Esophagus muscularis mucosa (tissue), 4 donors: ENCODE measurements around the gene MAVS. TPM values are rescaled to one million over a fixed set of nuclear protein-coding genes. Genes with fewer than 3 reads are reported as not detected.
A peak's percentile ranks its signal among the peaks of the same experiment; 100 is the strongest.

ENCODE experiments used
- DNase-seq: peaks from one replicate; pipeline ENCODE4 v3.0.0-alpha.2; 2017; ENCODE audit errors: extremely low spot score
- H3K27ac ChIP-seq, 4 donors: fragments of 200-600 bp; sonication (generic); replicated peaks in 1 of 4; 1 replicate in 3 of 4; 2 replicates in 1 of 4; pipeline ENCODE4 v1.5.1; 2016 to 2019; ENCODE audit warnings: mild to moderate bottlenecking in 1 of 4
- H3K27me3 ChIP-seq, 4 donors: fragments of 200-600 bp; sonication (generic); one replicate each; pipeline versions ENCODE4 v1.5.1 to v1.6.0; 2016 to 2019
- H3K36me3 ChIP-seq, 4 donors: fragments of 200-600 bp; sonication (generic); one replicate each; pipeline ENCODE4 v1.5.1; 2016 to 2019
- H3K4me1 ChIP-seq, 4 donors: fragments of 200-600 bp; sonication (generic); one replicate each; pipeline ENCODE4 v1.5.1; 2016 to 2019
- H3K4me3 ChIP-seq, 4 donors: fragments of 200-600 bp; sonication (generic); 1 replicate in 2 of 4; 2 replicates in 2 of 4; pipeline ENCODE4 v1.5.1; 2016 to 2019; ENCODE audit warnings: mild to moderate bottlenecking in 4 of 4, moderate library complexity in 1 of 4
- H3K9me3 ChIP-seq, 4 donors: fragments of 200-600 bp; sonication (generic); 1 replicate in 3 of 4; 2 replicates in 1 of 4; pipeline ENCODE4 v1.5.1; 2016 to 2019
- EP300 ChIP-seq: sonication (generic); formaldehyde crosslinking; IDR thresholded peaks from one replicate; pipeline ENCODE4 v1.6.1; 2017; ENCODE audit warnings: antibody characterized with exemption
- POLR2A ChIP-seq: fragments of 450-650 bp; IDR thresholded peaks from one replicate; pipeline ENCODE4 v1.6.1; 2017; ENCODE audit warnings: antibody characterized with exemption, moderate library complexity, mild to moderate bottlenecking, low read depth
- POLR2AphosphoS5 ChIP-seq, 2 donors: sonication (generic); formaldehyde crosslinking; IDR thresholded peaks; one replicate each; pipeline ENCODE4 v1.6.1; 2017; ENCODE audit warnings: antibody characterized with exemption in 2 of 2
- WGBS: methylation state at CpG from one replicate; pipeline ENCODE4 v1.1.5; 2018; 5-methylcytosine and 5-hydroxymethylcytosine counted together
- intact Hi-C: fragments of 100-400 bp; cut with DNase I; formaldehyde crosslinking; loops from one replicate; pipeline ENCODE4 v1.15.1; 2023
- total RNA-seq, 4 donors: library from RNA; depleted of rRNA; stranded (reverse); fragments of >200 nt; gene quantifications; one replicate each; pipeline versions ENCODE4 v1.1.0 to v1.2.1, GENCODE V29; 2016
- TF ChIP-seq, protein P1 (sequence below), 3 experiments: fragments of 200-600 bp in 2 of 3; fragments of 450-650 bp in 1 of 3; sonication (generic) in 2 of 3; IDR thresholded peaks; one replicate each; pipeline ENCODE4 v1.5.1; 2017 to 2019; ENCODE audit warnings: antibody characterized with exemption in 3 of 3, mild to moderate bottlenecking in 2 of 3, moderate library complexity in 1 of 3

MAVS gene
- total RNA-seq, 4 donors from 2014 or later = 34.6 to 56.1 (median 42.8) TPM

- TF ChIP-seq, protein P1, sequence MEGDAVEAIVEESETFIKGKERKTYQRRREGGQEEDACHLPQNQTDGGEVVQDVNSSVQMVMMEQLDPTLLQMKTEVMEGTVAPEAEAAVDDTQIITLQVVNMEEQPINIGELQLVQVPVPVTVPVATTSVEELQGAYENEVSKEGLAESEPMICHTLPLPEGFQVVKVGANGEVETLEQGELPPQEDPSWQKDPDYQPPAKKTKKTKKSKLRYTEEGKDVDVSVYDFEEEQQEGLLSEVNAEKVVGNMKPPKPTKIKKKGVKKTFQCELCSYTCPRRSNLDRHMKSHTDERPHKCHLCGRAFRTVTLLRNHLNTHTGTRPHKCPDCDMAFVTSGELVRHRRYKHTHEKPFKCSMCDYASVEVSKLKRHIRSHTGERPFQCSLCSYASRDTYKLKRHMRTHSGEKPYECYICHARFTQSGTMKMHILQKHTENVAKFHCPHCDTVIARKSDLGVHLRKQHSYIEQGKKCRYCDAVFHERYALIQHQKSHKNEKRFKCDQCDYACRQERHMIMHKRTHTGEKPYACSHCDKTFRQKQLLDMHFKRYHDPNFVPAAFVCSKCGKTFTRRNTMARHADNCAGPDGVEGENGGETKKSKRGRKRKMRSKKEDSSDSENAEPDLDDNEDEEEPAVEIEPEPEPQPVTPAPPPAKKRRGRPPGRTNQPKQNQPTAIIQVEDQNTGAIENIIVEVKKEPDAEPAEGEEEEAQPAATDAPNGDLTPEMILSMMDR (IDR thresholded peaks at IDR 0.05) = no peak
- DNase-seq = no peak
- peaks cover 28 to 39% (median 33%) of the 10 kb centered on the region in 4 donors for H3K4me1 ChIP-seq
These were observed 27.1 kb upstream of the MAVS start for GRCh38 chr20:3819411-3820047.

DNA sequence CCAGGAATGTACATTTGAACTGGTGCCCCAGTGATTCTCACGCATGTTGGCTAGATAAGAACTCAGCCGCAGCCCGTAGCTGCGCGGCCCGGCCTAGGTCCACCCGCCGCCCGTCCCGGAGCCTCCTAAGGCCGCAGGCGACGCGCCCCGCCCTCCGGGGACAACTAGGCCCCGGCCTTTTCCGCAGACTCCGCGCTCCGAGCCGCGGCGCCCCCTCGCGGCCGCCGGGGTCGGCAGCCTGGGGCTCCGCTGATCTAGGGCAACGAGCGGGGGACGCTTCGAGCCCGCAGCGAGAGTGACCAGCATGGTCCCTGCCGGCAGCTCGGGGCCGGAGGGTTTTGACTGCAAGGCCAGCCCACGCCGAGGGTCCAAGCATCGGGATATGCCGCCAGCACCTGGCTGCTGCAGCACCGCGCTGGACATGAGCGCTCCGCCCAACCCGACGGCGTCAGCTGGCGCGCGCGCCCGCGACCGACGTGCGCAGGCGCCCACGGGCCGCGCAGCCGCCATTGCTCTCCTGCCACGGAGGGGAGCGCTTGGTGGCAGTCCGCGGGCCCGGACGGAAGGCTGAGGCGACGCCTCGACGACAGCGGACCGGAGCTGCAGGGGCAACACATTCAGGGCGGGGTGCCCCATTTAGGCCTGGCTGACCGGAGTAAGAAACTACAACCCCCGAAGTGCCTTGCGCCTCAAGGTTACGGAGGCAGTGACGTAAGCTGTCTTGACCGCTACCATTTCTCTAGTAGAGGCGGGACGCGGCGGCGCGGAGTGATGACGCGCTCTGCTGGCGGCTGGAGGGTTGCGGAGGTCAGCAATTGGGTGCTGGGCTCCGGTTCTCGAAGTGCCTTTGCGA, 26.4 kb upstream of the MAVS start, which contains the start of gene AP5S1:
Gene AP5S1 (plus strand): TSS at position 500 of the 853 bp plus-strand sequence. CDS start 1,571 bp downstream, outside the sequence.
- intact Hi-C loops = loop anchor here (2.0 kb wide), 1 partner anchor 33 kb away; the partner anchor contains the start of gene CENPB
- WGBS = 0% methylated on average over 13 of the region's 96 CpGs
- peak; percentile 88 to 97 for TF ChIP-seq POLR2AphosphoS5 (IDR thresholded peaks at IDR 0.05)
- TF ChIP-seq, protein P1 (IDR thresholded peaks at IDR 0.05) = peak; percentile 99 to 100 (median 99)
- TF ChIP-seq EP300 = no peak
- TF ChIP-seq POLR2A = no peak
- H3K9me3 ChIP-seq = no peaks in the 10 kb centered on the region
- peak within 1 kb of the TSS; percentile 91 to 98 (median 95) for H3K27ac ChIP-seq
- peak; percentile 99 for DNase-seq
- no peaks in the 10 kb centered on the region for H3K27me3 ChIP-seq
- H3K36me3 ChIP-seq = peaks cover 19 to 34% (median 29%) of the 10 kb centered on the region in 4 donors
- H3K4me3 ChIP-seq = peak within 1 kb of the TSS; percentile 65 to 85 (median 74)
- peaks cover 28 to 39% (median 33%) of the 10 kb centered on the region in 4 donors for H3K4me1 ChIP-seq

More at GRCh38 chr20:3819411-3820047, 27.1 kb upstream of the MAVS start:
- Histone ChIP-seq H3K27ac (peak overlapping the region; percentile 91 to 98 (median 95)), H3K9me3 (no peaks in the 10 kb centered on the region), H3K4me3 (peak overlapping the region; percentile 65 to 85 (median 74)), H3K27me3 (no peaks in the 10 kb centered on the region), H3K36me3 (peaks cover 19 to 26% (median 23%) of the 10 kb centered on the region in 4 donors)
- intact Hi-C loops = loop anchor here (2.0 kb wide), 1 partner anchor 33 kb away; the partner anchor contains the start of gene CENPB
- 70% methylated on average over 19 of the region's 20 CpGs for WGBS

DNA sequence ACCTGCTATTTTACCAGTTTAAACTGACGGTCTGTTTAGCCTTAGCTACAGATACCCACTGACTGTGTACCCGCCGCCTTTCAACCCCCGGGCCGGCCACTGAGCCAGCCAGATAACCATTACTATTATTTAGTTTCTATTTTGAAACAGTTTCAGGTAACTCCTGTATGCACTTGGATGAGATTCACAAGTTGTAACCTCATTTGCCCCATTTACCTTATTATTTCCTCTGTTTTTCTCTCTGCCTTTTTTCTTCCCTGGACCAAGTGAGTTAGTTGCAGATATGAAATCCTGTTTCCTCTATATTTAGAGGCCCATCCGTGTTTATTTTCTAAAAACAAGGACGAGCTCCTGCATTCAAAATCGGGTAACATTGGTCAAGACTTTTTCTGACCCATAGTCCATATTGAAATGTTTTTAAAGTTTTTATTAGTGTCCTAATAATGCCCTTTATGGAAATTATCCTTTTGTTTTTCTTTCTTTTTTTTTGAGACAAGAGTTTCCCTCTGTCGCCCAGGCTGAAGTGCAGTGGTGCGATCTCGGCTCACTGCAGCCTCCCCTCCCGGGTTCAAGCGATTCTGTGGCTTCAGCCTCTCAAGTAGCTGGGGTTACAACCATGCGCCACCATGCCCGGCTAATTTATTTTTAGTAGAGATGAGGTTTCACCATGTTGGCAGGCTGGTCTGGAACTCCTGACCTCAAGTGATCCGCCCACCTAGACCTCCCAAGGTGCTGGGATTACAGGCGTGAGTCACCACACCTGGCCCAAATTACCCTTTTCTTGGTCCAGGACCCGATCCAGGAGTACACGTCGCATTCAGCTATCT, 25.5 kb upstream of the MAVS start:
- Histone ChIP-seq H3K27me3 (no peaks in the 10 kb centered on the region), H3K9me3 (no peaks in the 10 kb centered on the region), H3K4me1 (peaks cover 28 to 39% (median 33%) of the 10 kb centered on the region in 4 donors), H3K27ac (peak overlapping the region; percentile 91 to 98 (median 95)), H3K36me3 (peaks cover 19 to 42% (median 34%) of the 10 kb centered on the region in 4 donors), H3K4me3 (peak overlapping the region; percentile 65 to 85 (median 74))
- intact Hi-C loops = loop anchor here (2.0 kb wide), 1 partner anchor 34 kb away; the partner anchor contains the start of gene CENPB
- DNase-seq = no peak
- WGBS = 41% methylated on average over 20 of the region's 20 CpGs
- TF ChIP-seq, protein P1 (IDR thresholded peaks at IDR 0.05) = no peak
- no peak for TF ChIP-seq POLR2AphosphoS5 (IDR thresholded peaks at IDR 0.05)
- no peak for TF ChIP-seq POLR2A
- no peak for TF ChIP-seq EP300

DNA sequence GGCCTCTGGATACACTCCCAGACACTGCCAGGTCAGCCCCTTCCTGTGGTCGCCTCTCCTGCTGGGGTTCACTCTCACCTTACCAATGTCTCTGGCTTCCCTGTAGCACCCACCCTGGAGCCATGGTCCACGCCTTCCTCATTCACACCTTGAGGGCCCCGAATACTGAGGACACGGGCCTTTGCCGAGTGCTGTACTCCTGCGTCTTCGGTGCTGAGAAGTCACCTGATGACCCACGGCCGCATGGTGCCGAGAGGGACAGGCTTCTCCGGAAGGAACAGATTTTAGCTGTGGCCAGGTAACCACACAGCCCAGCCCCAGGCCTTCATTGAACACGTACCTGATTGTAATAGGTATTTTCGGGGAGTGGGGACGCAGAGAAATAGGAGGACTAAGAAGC, 24.6 kb upstream of the MAVS start:
- H3K27ac ChIP-seq = peak overlapping the region in 2 of 4 donors; percentile 93 to 97
- peaks cover 28 to 39% (median 33%) of the 10 kb centered on the region in 4 donors for H3K4me1 ChIP-seq
- DNase-seq = no peak
- no peaks in the 10 kb centered on the region for H3K27me3 ChIP-seq
- intact Hi-C loops = loop anchor here (2.0 kb wide), 1 partner anchor 35 kb away; the partner anchor contains the start of gene CENPB
- no peaks in the 10 kb centered on the region for H3K9me3 ChIP-seq
- no peak overlapping the region for H3K4me3 ChIP-seq
- H3K36me3 ChIP-seq = peaks cover 19 to 51% (median 39%) of the 10 kb centered on the region in 4 donors
- 93% methylated on average over 14 of the region's 14 CpGs for WGBS
- TF ChIP-seq POLR2AphosphoS5 (IDR thresholded peaks at IDR 0.05) (no peak), POLR2A (no peak), EP300 (no peak)
- TF ChIP-seq, protein P1 (IDR thresholded peaks at IDR 0.05) = no peak
